NCI-H82 (cell line): Measurements from ENCODE around the gene DCUN1D2.
"Not testable (repeated sequence)": the region's sequence is repeated elsewhere in the genome, so short reads cannot be mapped to it uniquely, and the experiment has no call there.

ENCODE experiments used
- DNase-seq: peaks from one replicate; lab custom pipeline; 2025; lab: John Stamatoyannopoulos, UW

Gene DCUN1D2

DNA sequence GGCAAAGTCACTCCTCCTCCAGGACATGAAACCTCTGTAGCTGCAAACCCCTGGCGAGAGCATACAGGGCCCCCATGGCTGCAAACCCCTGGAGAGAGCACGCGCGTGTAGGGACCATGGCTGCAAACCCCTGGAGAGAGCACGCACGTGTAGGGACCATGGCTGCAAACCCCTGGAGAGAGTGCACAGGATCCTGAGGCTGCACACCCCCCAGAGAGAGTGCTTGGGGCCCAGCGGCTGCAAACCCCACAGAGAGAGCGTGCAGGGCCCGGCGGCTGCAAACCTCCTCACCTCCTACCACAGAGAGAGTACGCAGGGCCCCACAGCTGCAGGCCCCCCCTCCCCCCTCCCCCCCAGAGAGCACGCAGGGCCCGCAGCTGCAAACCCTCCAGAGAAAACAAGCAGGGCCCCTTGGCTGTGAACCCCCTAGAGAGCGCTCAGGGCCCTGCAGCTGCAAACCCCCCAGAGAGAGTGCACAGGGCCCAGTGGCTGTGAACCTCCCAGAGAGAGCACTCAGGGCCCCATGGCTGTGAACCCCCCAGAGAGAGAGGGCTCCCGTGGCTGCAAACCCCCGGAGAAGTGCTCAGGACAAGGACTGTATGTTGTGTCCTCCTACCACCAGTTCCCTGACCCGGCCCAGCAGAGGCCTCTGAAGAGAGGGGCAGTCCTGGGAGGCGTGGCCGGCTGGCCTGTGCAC, 44.6 kb downstream of the DCUN1D2 start:
- DNase-seq: no peak

DNA sequence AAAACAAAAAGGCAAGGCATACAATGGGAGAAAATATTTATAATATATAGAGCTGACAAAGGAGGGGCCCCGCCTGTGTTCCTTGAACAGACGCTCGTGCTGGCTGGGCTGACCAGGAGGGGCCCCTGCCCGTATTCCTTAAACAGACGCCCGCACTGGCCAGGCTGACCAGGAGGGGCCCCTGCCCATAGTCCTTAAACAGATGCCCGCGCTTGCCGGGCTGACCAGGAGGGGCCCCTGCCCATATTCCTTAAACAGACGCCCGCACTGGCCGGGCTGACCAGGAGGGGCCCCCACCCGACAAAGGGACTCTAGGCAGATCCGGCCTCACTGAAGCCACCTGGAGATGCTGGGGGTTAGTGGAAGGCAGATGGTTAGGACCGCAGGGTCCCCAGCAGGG, 46.5 kb downstream of the DCUN1D2 start:
- DNase-seq: no peak

DNA sequence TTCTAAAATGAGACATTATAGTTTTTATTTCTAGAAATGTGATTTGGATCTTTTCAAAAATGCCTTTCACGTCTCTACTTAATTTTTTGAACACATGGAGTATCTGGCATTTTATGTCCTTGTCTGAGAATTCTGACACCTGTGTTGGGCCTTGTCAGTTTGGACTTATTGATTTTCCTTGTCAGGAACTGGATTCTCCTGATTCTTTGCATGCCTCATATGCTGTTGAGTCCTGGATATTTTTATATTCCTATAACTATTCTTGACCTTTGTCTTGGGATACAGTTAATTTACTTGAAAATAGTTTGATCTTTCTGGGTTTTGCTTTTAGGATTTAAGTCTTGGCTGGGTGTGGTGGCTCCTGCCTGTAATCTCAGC, 47.5 kb downstream of the DCUN1D2 start:
- no peak for DNase-seq

DNA sequence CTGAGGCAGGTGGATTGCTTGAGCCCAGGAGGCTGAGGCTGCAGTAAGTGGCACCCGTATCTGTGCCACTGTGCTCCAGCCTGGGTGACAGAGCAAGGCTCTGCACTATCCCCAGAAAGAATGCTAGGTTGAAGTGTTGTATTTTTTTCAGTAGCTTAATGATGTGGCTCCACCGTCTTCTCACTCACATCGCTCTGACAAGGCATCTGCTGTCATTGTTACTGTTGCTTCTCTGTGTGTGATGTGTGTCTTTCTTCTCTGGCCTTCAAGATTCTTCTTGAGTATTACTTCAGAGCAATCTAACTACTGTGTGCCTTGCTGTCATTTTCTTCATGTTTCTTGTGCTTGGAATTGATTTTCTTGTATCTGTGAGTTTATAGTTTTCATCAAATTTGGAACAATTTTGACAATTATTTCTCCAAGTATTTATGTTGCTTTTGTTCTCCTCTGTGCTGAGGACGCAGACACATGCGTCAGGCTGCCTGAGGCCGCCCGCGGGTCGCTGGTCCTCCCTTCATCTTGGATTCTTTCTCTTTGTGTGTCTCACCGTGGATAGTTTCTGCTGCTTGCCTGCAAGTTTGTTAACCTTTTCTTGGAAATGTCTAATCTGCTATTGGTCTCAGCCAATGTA, 48.0 kb downstream of the DCUN1D2 start:
- no peak for DNase-seq

- no peak for DNase-seq
Measured at GRCh38 chr13:113441661-113442060, 48.9 kb downstream of the DCUN1D2 start.

GRCh38 chr13:113437408-113438010, 53.0 kb downstream of the DCUN1D2 start:
- DNase-seq: no peak

GRCh38 chr13:113436866-113437265, 53.6 kb downstream of the DCUN1D2 start:
- not testable (repeated sequence) for DNase-seq

DNA sequence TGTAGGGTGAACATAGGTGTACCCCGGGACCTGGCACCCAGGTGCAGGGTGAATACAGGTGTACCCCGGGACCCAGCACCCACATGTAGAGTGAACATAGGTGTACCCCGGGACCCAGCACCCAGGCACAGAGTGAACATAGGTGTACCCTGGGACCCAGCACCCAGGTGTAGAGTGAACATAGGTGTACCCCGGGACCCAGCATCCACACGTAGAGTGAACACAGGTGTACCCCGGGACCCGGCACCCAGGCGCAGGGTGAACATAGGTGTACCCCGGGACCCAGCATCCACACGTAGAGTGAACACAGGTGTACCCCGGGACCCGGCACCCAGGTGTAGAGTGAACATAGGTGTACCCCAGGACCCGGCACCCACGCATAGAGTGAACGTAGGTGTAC, 54.6 kb downstream of the DCUN1D2 start:
- DNase-seq: not testable (repeated sequence)

GRCh38 chr13:113433391-113433916, 57.1 kb downstream of the DCUN1D2 start:
- no peak for DNase-seq

DNA sequence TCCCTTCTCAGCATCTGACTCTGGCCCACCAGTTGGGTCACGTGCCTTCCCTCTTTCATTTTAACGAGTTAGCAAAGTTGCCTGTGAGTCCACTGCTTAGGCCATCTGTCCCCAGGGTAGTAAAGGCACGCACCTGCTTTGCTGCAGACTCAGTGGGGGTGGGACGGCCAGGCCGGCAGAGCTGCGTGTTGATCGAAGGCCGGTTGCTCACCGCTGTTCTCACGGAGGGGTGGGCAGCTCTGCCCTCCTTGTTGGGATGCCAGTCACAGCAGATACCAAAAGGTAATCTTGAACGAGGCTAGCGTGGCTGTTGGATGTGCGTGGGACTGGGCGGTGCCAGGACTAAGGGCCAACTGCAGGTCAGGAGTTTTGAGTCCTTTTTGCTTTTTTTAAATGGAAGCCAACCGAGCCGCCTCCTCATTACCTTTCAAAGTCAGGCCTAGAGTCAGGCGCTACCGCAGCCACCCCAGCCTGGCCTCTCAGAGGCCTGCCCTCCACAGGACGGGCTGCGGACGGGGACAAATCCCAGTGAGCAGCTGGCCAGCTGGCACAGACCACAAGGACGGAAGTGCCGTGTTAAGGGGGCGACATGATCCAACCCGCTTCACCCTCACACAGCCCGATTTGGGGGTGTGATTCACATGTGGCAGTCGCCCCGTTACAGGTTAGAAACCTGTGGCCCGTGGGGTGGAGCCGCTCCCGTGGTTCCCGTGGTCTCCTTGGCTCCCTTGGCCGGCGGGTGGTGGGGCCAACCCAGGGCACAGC, 57.8 kb downstream of the DCUN1D2 start:
- no peak for DNase-seq

DNA sequence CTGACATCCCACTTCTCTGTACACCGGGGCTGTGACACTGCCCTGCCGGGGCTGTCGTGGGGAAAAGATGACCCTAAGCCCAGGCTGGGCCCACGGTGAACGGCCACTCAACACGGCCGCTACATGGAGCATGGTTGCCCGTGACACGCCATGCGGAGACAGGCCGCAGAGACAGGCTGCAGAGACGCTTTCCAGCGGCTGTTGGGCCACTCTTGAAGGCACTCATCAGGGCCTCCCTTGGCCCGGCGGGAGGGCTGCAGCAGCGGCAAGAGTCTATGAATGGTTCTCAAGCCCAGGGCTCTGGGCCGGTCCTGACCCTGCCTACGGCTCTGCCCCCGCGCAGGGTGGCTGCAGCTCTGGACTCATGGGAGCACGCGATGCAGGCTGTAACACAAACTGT, 59.3 kb downstream of the DCUN1D2 start:
- no peak for DNase-seq

DNA sequence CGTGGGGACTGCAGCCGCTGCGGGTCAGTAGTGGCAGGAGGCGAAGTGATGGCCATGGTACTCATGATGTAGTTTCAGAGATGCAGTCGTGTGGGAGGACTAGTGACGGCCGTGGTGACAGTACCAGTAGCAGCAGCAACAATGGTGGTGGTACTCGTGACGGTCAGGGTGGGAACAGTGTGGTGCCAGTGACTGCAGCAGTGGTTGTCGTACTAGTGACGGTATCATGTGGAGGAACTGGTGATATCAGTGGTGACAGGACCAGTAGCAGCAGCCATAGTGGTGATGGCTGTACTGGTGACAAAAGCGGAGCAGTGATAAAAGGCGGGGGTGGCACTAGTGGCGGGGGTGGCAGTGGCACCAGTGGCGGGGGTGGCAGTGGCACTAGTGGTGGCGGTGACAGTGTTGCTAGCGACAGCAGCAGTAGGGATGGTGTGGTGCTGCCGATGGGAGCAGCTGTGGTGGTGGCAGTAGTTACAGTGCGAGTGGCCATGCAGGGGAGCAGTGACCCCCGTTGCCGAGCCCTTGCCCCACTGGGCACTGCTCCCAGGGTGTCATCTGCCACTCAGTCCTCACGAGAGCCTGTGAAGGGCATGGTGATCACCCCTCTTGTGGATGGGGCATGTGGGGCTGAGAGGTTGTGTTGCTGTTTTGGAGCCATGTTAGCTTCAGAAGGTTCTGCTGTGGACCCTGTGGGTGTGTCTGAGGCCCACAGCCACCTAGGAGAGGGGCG, 60.0 kb downstream of the DCUN1D2 start:
- DNase-seq: no peak

DNA sequence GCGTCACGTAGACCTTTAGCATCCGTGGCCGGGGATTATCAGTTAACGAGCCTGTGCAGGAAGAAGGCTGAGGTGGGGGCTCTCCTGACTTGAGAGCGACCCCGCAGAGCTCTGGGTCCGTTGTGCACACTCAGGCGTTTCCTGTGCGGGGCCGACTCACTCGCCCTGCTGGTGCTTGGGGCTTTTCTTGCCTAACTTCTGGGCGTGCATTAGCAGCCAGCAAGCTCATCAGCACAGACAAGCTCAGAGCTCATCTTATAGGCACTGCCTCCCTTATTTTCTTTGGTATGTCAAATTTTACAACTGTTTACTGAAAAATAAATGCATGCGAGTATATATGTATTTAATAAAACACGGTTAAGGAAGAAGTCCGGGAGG, 60.9 kb downstream of the DCUN1D2 start:
- DNase-seq: no peak

- no peak for DNase-seq
Measured at GRCh38 chr13:113428871-113429607, 61.5 kb downstream of the DCUN1D2 start.

DNA sequence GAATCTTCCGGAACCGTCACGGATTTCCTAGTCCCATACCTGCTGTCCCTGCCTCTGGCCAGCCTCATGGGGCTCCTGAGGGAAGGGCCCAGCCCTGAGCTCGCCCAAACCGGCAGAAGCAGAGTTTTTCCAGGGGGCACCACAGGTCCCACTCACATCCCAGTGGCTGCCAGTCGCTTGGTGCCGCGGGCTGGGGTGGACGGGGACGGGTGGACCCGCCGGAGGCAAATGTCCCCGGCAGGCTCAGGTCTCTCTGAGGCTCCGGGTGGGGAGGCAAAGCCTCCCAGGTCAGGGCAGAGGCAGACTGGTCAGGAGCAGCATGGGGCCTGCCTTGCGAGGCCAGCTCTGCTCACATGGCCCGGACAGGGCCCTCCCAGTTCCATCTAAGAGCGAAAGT, 62.0 kb downstream of the DCUN1D2 start:
- DNase-seq: no peak

DNA sequence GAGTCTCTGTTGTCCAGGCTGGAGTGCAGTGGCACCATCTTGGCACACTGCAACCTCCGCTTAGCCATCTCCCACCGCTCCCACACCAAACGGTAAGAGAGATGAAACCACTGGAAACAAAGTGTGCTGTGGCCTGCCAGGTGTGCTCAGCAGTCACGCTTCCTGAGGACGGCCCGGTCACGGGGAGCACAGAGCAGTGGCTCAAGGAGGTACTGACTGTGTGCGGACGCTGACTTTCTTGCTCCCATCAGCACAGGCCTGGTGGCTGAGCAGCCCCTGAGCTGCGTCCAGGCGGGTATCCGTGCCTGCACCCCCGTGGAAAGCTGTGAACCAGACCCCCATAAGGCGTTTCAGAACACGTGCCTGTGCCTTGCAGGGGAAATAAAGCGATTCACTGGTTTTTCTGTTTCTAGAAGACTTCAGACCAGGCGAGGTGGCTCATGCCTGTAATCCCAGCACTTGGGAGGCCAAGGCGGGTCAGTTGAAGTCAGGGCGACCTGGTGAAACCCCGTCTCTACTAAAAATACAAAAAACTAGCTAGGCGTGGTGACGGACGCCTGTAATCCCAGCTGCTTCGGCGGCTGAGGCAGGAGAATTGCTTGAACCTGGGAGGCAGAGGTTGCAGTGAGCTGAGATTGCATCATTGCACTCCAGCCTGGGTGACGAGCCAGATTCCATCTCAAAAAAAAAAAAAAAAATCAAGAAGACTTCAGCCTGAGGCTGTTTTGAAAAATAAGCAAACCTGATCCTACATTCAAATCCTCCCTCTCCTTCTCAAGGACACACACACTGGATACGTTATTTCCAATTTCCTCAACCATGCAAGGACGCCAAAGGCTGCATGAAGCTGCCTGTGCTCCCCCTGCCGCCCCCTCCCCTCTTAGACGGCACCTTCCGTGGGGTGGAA, 62.7 kb downstream of the DCUN1D2 start:
- DNase-seq: no peak

GRCh38 chr13:113426591-113426986, 63.9 kb downstream of the DCUN1D2 start:
- no peak for DNase-seq

DNA sequence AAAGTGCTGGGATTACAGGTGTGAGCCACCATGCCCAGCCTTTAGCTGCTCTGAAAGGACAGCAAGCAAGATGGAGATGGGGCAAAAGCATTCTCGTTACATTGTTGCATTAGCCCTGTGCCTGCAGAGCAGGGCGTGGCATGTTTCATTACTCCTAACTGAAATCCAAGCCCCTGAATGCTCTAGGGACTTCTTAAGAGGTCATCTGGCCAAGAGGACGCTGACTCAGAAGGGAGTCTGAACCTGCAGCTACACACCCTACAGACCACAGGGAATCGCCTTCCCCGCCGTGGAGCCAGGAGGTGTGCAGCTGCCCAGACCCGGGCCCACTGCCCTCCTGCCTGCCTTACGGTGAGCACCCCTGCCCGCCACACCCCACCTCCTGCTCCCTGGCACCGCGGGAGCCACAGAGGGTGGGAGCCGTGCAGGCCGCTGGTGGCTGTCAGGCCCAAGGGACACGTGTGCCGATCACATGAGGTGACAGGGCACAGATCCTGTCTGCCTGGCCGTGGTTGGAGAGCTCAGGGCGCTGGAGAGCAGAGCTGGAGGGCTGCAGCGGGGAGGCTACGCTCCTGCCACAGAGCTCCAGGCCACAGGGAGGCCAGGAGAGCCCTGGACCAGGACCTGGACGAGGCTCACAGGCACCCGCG, 64.4 kb downstream of the DCUN1D2 start:
- no peak for DNase-seq

GRCh38 chr13:113423520-113424163, 66.9 kb downstream of the DCUN1D2 start:
- DNase-seq: no peak
